ENCODE results near the gene MCM8. TPM values are rescaled to one million over a fixed set of nuclear protein-coding genes. Genes with fewer than 3 reads are reported as not detected.

The MCM8 gene
- total and polyA plus RNA-seq, 12 donors = 1.8 to 12.6 (median 5.0) TPM

DNA sequence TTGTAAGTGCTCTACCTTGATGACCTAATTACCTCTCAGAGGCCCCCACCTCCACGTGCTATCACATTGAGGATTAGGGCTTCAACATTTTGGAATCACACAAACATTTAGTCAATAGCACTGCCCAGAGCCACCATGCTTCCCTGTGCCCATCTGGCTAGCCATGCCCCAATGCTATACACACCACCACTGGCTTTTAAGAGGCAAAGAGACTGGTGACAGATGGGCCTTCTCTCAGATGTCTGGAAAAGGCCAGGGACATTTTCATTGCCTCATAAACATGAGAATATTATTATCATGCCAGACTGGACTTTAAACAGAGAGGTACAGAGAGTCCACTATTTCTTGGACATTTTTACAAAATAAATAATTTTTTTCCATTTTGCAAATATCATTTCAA lies 29.9 kb upstream of the MCM8 start:
- Histone ChIP-seq H3K4me3 (no peak overlapping the region), H3K36me3 (replicated peaks in 1 of 2) (no peaks in the 10 kb centered on the region), H3K9me3 (replicated peaks in 1 of 3) (no peaks in the 10 kb centered on the region), H3K27ac (no peak overlapping the region), H3K27me3 (no peaks in the 10 kb centered on the region), H3K4me1 (replicated peaks in 1 of 2) (no peaks in the 10 kb centered on the region)
- WGBS, 4 donors = 43 to 63% (median 61%) methylated on average over 1 of the region's 1 CpG
- TF ChIP-seq, protein P1, sequence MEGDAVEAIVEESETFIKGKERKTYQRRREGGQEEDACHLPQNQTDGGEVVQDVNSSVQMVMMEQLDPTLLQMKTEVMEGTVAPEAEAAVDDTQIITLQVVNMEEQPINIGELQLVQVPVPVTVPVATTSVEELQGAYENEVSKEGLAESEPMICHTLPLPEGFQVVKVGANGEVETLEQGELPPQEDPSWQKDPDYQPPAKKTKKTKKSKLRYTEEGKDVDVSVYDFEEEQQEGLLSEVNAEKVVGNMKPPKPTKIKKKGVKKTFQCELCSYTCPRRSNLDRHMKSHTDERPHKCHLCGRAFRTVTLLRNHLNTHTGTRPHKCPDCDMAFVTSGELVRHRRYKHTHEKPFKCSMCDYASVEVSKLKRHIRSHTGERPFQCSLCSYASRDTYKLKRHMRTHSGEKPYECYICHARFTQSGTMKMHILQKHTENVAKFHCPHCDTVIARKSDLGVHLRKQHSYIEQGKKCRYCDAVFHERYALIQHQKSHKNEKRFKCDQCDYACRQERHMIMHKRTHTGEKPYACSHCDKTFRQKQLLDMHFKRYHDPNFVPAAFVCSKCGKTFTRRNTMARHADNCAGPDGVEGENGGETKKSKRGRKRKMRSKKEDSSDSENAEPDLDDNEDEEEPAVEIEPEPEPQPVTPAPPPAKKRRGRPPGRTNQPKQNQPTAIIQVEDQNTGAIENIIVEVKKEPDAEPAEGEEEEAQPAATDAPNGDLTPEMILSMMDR (IDR thresholded peaks at IDR 0.05) = no peak
- TF ChIP-seq POLR2A (IDR thresholded peaks at IDR 0.05) = no peak
- intact Hi-C loops (cut with DNase I) = no loop called here
- no peak for DNase-seq

DNA sequence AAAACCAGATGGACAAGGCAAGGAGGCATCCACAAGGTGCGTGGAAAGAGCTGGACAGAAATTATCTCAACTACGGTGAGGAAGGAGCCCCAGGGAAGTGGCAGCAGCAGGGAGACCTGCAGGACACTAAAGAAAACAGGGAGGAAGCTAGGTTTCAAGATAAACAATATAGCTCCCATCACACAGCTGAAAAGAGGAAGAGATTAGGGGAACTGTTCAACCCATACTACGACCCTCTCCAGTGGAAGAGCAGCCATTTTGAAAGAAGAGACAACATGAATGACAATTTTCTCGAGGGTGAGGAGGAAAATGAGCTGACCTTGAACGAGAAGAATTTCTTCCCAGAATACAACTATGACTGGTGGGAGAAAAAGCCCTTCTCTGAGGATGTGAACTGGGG lies 27.0 kb upstream of the MCM8 start:
- H3K4me1 ChIP-seq (replicated peaks in 1 of 2) = no peaks in the 10 kb centered on the region
- DNase-seq = no peak
- intact Hi-C loops (cut with DNase I) = no loop called here
- H3K27me3 ChIP-seq = no peaks in the 10 kb centered on the region
- H3K9me3 ChIP-seq (replicated peaks in 1 of 3) = no peaks in the 10 kb centered on the region
- 66 to 79% (median 76%) methylated on average over 5 of the region's 5 CpGs for WGBS, 4 donors
- no peaks in the 10 kb centered on the region for H3K36me3 ChIP-seq (replicated peaks in 1 of 2)
- no peak overlapping the region for H3K4me3 ChIP-seq
- H3K27ac ChIP-seq = no peak overlapping the region
- no peak for TF ChIP-seq POLR2A (IDR thresholded peaks at IDR 0.05)
- TF ChIP-seq, protein P1 (IDR thresholded peaks at IDR 0.05) = no peak

DNA sequence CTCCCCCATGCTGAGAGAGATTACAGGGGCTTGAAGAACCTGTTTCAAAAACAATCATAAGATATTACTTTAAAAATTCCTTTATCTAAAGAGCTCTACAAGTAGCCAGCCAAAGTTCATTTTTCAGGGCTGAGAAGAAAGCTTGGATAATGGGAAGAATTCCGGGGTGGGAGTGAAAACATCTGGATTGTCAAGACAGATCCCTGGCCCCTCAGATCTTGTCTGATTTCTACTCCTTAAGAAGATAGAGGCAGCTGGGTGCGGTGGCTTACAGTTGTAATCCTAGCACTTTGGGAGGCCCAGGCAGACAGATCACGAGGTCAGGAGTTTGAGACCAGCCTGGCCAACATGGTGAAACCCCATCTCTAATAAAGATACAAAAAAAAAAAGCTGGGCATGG lies 24.9 kb upstream of the MCM8 start:
- Histone ChIP-seq H3K27me3 (no peaks in the 10 kb centered on the region), H3K4me1 (replicated peaks in 1 of 2) (no peaks in the 10 kb centered on the region), H3K9me3 (replicated peaks in 1 of 3) (no peaks in the 10 kb centered on the region), H3K4me3 (no peak overlapping the region), H3K36me3 (replicated peaks in 1 of 2) (no peaks in the 10 kb centered on the region), H3K27ac (no peak overlapping the region)
- DNase-seq = no peak
- intact Hi-C loops (cut with DNase I) = no loop called here
- WGBS, 4 donors = 58 to 83% (median 77%) methylated on average over 3 of the region's 3 CpGs
- no peak for TF ChIP-seq POLR2A (IDR thresholded peaks at IDR 0.05)
- TF ChIP-seq, protein P1 (IDR thresholded peaks at IDR 0.05) = no peak

DNA sequence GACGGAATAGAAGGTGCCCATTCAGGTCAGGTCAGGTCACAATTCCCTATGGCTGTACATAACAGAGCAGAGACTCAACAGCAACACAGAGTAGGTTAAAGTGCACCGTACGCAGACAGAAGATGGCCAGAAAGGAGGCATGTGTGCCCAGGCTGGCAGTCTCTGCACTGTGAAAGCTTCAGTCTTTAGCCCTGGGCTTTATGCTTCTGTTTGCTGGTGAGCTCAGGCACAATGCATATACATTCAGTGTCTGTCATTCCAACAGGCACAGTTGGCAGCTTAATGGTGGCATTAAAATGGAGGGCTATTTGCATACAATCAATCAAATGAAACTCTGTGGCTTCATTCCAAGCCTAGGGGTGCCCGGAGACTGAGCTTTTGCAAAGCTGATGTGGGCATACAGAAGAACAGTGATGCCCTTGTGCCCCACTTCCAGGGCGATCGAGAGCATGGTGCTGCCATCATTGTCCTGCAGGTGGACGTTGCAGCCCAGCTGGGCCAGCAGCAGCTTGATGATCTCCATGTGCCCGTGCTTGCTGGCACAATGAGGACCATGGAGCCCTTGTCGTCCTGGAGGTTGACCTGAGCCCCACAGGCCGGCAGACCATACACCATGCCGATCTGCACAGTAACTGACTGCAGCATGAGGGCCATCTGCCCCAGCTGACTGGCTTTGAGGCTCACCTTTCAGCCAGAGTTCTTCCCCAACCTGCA lies 22.5 kb upstream of the MCM8 start:
- intact Hi-C loops (cut with DNase I) = no loop called here
- no peak for DNase-seq
- no peak overlapping the region for H3K4me3 ChIP-seq
- H3K4me1 ChIP-seq (replicated peaks in 1 of 2) = no peaks in the 10 kb centered on the region
- H3K9me3 ChIP-seq (replicated peaks in 1 of 3) = no peaks in the 10 kb centered on the region
- H3K27ac ChIP-seq = no peak overlapping the region
- TF ChIP-seq POLR2A (IDR thresholded peaks at IDR 0.05) = no peak
- TF ChIP-seq, protein P1 (IDR thresholded peaks at IDR 0.05) = no peak
- WGBS, 4 donors = 78 to 91% (median 88%) methylated on average over 4 to 11 of the region's 11 CpGs
- H3K27me3 ChIP-seq = no peaks in the 10 kb centered on the region
- no peaks in the 10 kb centered on the region for H3K36me3 ChIP-seq (replicated peaks in 1 of 2)
